HG03575 (cell line): ENCODE data around the gene XRN2.

Source experiments
- ATAC-seq: cut with Tn5 transposase; IDR thresholded peaks from one replicate; pipeline ENCODE4 v1.9.1; 2021; ENCODE audit not compliant: unreplicated experiment, insufficient number of reproducible peaks, low FRiP score; ENCODE audit errors: extremely low read depth

Gene XRN2

GRCh38 chr20:21373436-21373835, 70.3 kb downstream of the XRN2 start:
- ATAC-seq = no peak

GRCh38 chr20:21376626-21377025, 73.5 kb downstream of the XRN2 start:
- ATAC-seq = no peak

- no peak for ATAC-seq
Measured at GRCh38 chr20:21377701-21378100, 74.6 kb downstream of the XRN2 start.

GRCh38 chr20:21378259-21378658, 75.1 kb downstream of the XRN2 start:
- no peak for ATAC-seq

DNA sequence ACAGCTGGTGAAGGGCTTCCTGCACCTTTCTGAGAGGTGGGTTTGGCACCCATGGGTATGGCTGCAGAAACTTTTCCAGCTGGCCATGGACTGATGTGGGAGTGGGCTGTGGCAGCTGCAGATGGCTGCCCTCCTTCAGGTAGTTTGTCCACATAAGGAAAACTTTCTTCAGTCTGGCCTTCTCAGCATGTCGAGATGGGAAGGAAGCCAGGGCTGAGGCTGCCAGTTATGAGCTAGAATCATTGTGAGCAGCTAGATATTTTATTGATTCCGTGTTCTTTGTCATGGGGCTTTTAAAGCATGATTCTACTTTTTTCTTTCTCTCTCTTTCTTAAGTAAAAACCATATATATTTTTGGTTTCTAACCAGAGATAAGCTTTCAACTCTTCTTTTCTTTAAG, 77.6 kb downstream of the XRN2 start:
- ATAC-seq = no peak

DNA sequence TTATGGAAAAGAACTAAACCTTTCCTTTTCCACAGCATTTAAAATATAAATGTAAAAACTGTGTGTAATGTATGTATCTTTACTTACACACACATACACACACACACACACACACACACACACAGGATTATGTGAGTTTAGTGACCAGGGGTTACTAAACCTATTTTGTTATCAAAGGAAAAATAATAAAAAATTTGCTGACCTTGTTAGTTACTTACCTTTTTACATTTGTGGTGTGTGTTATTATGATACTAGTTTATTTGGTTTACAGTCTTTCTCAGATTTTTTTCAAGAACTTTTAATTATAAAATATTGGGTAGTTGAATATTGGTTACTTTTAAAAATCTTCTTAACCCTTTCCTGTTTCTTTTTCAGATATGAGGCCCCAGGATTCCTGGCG, 78.5 kb downstream of the XRN2 start:
- no peak for ATAC-seq

DNA sequence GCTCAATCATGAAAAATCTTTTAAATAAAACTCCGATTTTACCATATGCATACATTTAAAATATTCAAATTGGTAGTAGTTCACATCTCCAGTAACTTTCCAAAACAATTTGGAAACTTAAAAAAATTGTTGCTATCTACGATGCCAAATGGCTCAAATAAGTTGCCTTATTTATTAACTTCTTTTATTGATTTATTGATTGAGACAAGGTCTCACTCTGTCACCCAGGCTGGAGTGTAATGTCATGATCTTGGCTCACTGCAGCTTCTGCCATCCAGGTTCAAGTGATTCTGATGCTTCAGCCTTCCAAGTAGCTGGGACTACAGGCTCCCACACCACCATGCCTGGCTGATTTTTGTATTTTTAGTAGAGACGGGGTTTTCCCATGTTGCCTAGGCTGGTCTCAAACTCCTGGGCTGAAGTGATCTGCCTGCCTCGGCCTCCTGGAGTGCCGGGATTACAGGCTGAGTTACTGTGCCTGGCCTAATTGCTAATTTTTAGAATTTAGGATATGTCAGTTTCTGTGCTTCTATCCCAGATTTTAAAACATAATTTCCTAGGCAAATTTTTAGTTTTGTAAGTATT, 81.3 kb downstream of the XRN2 start:
- no peak for ATAC-seq

- no peak for ATAC-seq
Measured at GRCh38 chr20:21386111-21386510, 83.0 kb downstream of the XRN2 start.

DNA sequence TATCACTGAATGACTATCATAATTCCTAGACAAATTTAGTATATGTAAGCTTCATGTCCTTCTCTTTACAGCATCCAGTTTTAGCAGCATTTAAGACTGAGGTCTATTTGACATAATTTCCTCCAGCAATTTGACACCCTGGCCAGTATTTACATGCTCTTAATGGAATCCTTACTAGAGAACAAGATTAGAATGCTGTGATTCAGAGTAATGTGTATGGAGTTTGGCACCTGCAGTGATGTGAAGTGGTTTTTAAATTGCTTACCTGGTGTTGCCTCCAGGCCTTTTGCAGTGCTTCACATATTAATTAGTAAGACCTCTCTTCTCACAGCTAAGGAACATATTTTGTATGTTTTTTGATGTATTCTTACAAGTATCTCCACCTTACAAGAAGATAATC, 84.4 kb downstream of the XRN2 start:
- ATAC-seq = no peak

DNA sequence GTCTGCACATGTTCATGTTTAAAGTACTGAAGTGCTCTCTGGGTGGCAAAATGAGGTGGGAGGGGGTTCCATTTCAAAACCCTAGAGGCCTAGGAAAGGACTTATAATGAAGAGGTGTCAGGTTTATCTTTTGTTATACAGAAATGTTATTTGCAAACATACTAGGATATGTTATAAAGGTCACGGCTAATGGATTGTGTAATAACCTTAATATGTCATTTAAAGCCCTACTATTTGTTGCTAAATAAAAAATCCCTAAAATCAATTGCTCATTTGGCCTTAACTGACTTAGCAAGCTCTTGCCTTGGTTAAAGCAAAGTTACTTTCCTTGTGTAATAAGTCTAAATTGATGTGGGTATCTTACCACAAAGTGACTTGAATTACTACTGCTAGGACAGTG, 85.4 kb downstream of the XRN2 start:
- no peak for ATAC-seq

GRCh38 chr20:21389368-21389767, 86.2 kb downstream of the XRN2 start:
- ATAC-seq = no peak

GRCh38 chr20:21390768-21391167, 87.6 kb downstream of the XRN2 start:
- ATAC-seq = no peak

GRCh38 chr20:21391185-21391971, 88.2 kb downstream of the XRN2 start:
- no peak for ATAC-seq

GRCh38 chr20:21391972-21392352, 88.8 kb downstream of the XRN2 start:
- no peak for ATAC-seq

DNA sequence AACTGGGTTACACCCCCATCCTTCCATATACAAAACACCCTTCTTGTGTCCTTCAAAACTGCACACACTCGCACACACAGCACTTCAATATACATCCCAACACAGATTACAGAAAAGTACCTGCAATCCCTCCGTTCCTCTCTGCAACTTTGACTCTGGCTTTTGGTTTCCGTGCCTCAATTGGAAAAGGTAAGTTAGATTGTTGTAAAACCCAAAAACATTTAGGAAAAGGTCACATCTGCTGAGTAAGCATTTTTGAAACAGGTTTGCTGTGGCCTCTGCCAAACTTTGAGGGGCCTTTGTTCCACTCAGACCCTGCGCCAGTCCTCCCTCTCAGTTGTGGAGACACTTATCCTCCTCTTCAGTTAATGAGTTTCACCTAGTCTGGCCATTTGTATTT, 90.0 kb downstream of the XRN2 start:
- ATAC-seq = no peak

- ATAC-seq = no peak
Measured at GRCh38 chr20:21393816-21394519, 90.8 kb downstream of the XRN2 start.

DNA sequence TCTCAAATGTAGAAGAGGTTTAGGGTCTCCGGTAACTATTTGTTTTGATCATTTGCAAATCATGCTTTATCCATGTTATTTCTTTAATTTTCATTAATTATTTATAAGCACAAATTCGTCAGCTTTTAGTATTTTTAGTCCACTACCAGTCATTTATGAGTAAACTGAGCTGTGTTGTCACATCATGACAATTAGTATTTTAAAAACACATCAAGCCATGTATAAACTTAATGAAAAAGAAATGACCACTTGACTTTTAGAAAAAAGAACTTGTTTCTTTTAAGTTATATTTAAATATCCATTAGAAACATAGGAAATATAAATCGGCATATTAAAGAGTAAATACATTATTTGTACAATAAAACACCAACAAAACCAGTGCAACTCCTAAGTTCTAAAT, 91.4 kb downstream of the XRN2 start:
- ATAC-seq = no peak

- ATAC-seq = no peak
Measured at GRCh38 chr20:21395051-21395665, 92.0 kb downstream of the XRN2 start.

DNA sequence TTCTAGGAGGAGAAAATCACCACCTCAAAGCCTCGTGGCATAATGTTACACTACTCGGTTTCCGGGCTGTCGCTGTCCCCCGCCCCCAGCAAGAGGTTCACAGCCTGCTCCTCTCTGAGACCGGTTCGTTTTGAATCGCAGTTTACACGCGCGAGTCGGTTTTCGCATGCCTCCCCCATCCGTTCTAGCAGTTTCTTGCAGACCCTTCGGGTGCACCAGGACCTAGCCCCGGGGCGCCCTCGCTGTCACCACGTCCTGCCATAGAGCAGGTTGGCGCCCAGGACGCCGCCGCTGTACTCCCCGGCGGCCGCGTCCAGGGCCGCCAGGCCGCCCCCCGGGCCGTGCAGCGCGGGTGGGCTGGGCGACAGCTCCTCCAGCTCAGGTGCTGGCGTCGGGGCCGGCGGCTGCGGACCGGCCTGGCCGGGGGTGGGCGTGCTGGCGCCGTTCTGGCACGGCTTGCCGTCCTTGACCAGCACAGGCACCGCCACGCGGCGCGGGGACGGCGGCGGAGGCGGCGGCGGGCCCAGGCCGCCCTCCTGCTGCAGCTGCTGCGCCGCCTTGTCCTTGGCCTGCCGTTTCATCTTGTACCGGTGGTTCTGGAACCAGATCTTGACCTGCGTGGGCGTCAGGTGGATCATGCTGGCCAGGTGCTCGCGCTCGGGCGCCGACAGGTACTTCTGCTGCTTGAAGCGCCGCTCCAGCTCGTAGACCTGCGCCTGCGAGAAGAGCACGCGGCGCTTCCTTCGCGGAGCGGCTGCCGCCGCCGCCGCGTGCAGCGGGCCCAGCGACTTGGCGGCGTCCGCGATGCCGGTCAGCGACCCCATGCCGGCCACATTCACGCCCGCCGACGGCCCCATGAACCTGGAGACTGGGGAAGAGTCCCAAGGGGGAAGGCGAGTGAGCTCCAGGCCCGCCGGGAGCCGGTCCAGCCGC, 92.8 kb downstream of the XRN2 start:
- ATAC-seq = no peak
